GM21576 (cell line): Measurements from ENCODE around the gene COX5B.

Experiments used
- ATAC-seq: cut with Tn5 transposase; IDR thresholded peaks from one replicate; pipeline ENCODE4 v1.9.1; 2021; ENCODE audit warnings: mild to moderate bottlenecking, moderate library complexity; ENCODE audit not compliant: unreplicated experiment

Gene COX5B

GRCh38 chr2:97653874-97654273 is 8.0 kb downstream of the COX5B start:
- ATAC-seq = no peak

DNA sequence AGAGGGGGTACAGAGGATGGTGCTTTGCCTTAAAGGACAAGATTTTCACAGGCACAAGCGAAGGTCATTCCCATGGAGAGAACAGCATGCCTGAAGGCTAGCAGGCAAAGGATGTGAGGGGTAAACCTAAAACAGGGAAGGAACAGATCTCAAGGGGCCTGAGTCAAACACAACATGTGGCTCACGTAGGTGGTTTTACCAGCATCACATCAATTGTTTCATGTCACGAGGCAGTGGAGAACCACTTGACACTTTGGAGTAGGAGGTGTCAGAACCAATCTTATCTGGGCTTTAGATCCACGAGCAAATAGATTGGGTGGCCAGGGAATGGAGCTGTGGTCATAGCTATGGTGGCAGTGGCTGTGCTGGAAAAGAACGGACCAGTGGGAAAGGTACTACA is 8.4 kb downstream of the COX5B start:
- ATAC-seq = no peak

DNA sequence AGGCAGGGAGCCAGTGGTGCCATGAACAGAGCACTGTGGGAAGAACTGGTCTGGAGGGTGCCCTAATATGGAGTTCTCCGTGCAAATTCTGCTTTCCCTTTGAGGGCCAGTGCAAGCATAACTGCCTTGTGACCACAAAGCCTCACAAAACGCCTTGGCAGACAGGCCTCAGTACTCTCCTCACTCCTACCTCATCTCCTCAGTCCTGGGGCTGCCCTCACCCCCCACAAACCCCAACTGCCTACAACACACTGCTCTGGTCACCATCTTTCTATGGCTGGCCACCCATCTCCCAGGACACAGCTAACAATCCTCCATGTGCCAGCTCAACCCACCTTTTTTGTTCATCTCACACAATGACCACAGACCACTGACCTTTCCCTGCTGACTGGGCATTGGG is 8.9 kb downstream of the COX5B start:
- no peak for ATAC-seq

GRCh38 chr2:97656129-97656755 is 10.4 kb downstream of the COX5B start:
- ATAC-seq = no peak

DNA sequence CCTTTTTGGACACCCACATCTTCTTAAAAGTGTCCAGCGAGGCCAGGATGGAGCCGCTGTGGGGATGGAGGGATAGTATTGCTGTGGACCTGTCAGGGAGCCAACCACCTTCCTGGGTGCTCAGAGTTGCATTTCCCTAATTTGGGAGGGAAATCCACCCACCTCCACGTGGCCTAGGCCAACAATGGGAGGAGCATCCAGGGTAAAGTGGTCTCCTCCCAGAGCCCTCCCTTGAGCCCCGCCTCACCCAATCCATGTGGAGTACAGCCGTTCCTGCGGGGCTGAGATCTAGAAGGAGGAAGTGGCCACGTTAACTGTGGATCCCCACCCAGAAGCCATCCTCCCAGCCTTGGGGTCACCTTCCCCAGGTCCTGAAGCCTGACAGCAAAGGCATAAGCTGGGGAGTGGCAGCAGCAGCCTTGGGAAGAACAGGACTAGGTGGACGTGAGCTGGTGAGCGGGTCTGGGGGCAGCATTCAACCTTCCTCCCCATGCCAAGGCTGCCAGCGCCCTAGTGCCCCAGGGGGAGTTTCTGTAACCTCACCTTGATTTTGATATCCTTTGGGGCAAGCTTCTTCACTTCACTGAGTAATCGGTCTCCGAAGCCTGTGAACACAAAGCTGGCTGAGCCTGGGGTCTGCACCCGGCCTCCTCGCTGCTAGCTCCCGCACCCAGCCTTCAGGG is 11.2 kb downstream of the COX5B start:
- no peak for ATAC-seq

GRCh38 chr2:97657986-97658690 is 12.3 kb downstream of the COX5B start:
- no peak for ATAC-seq

GRCh38 chr2:97658691-97659157 is 12.9 kb downstream of the COX5B start:
- no peak for ATAC-seq

- no peak for ATAC-seq
Observed at GRCh38 chr2:97659256-97660043, 13.6 kb downstream of the COX5B start.

GRCh38 chr2:97660044-97660774 is 14.3 kb downstream of the COX5B start:
- no peak for ATAC-seq

- no peak for ATAC-seq
Observed at GRCh38 chr2:97660775-97661389, 15.0 kb downstream of the COX5B start.

- ATAC-seq = no peak
Observed at GRCh38 chr2:97661927-97662326, 16.1 kb downstream of the COX5B start.

GRCh38 chr2:97662386-97662894 is 16.6 kb downstream of the COX5B start:
- ATAC-seq = no peak

DNA sequence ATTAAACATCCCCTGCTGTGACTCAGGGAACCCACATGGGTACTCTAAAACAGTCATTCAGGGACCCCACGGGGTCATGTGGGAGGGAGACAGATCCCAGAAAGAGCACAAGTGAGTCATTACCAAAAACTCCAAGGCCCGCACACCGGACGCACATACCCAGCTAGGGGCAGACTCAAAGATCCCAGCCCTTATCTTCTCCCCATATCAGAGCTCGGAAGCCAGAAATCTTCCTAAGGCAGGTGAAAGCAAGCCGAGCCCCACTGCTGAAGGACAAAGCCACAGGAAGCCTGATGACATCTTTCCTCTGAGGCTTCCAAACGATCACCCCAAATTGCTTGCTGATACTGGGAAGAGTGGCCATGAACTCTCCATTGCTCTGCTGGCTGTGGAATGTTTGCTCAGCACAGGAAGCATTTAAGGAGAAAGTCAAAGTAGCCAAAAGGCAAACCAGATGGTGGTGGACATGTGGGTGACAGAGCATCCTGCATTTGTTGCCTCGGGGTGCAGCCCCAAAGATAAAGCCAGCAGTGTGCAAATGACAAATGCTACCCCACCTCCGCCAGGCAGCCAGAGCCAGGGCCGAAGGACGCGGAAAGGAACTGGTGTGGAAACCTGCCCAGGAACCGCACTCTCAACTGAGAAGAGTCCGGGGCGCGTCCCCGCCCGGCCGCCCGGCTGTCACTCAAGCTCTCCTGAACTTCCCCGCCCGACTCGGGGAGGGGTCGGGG is 17.2 kb downstream of the COX5B start:
- ATAC-seq = peak; percentile 33

- ATAC-seq = no peak
Observed at GRCh38 chr2:97663626-97663961, 17.7 kb downstream of the COX5B start.

- ATAC-seq = peak; percentile 85
Observed at GRCh38 chr2:97663962-97664635, 18.2 kb downstream of the COX5B start, which contains the start of gene ACTR1B. Gene ACTR1B (minus strand): TSS chr2:97664044. CDS start chr2:97663890, 154 bp downstream.

- no peak for ATAC-seq
Observed at GRCh38 chr2:97664636-97664970, 18.7 kb downstream of the COX5B start.

GRCh38 chr2:97669448-97669847 is 23.6 kb downstream of the COX5B start, which contains the start of gene C2orf92:
Gene C2orf92 (plus strand): TSS chr2:97669713. CDS start chr2:97669789, 76 bp downstream.
- no peak for ATAC-seq

DNA sequence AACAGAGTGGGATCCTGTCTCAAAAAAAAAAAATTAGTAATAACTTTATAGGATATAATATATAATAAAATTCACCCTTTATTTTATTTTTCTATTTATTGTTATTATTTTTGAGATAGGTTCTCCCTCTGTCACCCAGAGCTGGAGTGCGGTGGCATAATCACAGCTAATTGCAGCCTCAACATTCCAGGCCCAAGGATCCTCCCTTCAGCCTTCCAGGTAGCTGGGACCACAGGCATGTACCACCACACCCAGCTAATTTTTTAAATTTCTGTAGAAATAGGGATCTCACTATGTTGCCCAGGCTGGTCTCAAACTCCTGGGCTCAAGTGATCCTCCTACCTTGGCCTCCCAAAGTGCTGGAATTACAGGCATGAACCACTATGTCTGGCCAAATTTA is 24.6 kb downstream of the COX5B start:
- no peak for ATAC-seq

- no peak for ATAC-seq
Observed at GRCh38 chr2:97671526-97671925, 25.7 kb downstream of the COX5B start.
